Osteoblast (primary cell): ENCODE data around the gene EHD4. TPM values are rescaled to one million over a fixed set of nuclear protein-coding genes. Genes with fewer than 3 reads are reported as not detected.

Source experiments
- DNase-seq: peaks from one replicate; pipeline ENCODE4 v3.0.0; 2011; ENCODE audit warnings: low spot score, mixed read lengths; ENCODE audit not compliant: insufficient read length; ENCODE audit errors: missing footprints
- H2AFZ ChIP-seq: 2 replicates; pipeline ENCODE4 v1.6.0; 2011; ENCODE audit warnings: mild to moderate bottlenecking, low read length
- H3K27ac ChIP-seq: 2 replicates; pipeline ENCODE4 v1.5.1; 2011; ENCODE audit warnings: mild to moderate bottlenecking, low read depth, low read length, moderate library complexity
- H3K27me3 ChIP-seq: 2 replicates; pipeline ENCODE4 v1.6.0; 2012; ENCODE audit warnings: mild to moderate bottlenecking, control low read depth, inconsistent platforms, low read length, moderate library complexity; ENCODE audit not compliant: insufficient read depth
- H3K36me3 ChIP-seq: 2 replicates; pipeline ENCODE4 v1.5.1; 2011; ENCODE audit warnings: mild to moderate bottlenecking, low read length, control low read depth, moderate library complexity; ENCODE audit not compliant: insufficient read depth
- H3K4me1 ChIP-seq: 2 replicates; pipeline ENCODE4 v1.5.1; 2011; ENCODE audit warnings: mild to moderate bottlenecking, low read length, control low read depth, moderate library complexity; ENCODE audit not compliant: insufficient read depth
- H3K4me2 ChIP-seq: 2 replicates; pipeline ENCODE4 v1.6.0; 2011; ENCODE audit warnings: mild to moderate bottlenecking, low read length; ENCODE audit not compliant: insufficient read depth
- H3K4me3 ChIP-seq: fragments of 200-600 bp; sonication (generic); 3 replicates; pipeline ENCODE4 v1.5.1; 2012; ENCODE audit warnings: mild to moderate bottlenecking, low read length, inconsistent platforms; ENCODE audit not compliant: insufficient read depth
- H3K79me2 ChIP-seq: 2 replicates; pipeline ENCODE4 v1.6.0; 2012; ENCODE audit warnings: mild to moderate bottlenecking, low read length, control low read depth, inconsistent platforms; ENCODE audit not compliant: insufficient read depth
- H3K9me3 ChIP-seq: 2 replicates; pipeline ENCODE4 v1.5.1; 2011; ENCODE audit warnings: low read depth, low read length, control low read depth
- H4K20me1 ChIP-seq: 2 replicates; pipeline ENCODE4 v1.6.0; 2012; ENCODE audit warnings: mild to moderate bottlenecking, low read length, control low read depth; ENCODE audit not compliant: insufficient read depth
- total RNA-seq: library from RNA; depleted of rRNA; stranded (reverse); fragments of >200 nt; gene quantifications from 2 replicates; pipeline ENCODE4 v1.2.3, GENCODE V29; 2012
- TF ChIP-seq, protein P1 (sequence below): IDR thresholded peaks from 2 replicates; pipeline ENCODE4 v1.5.1; 2011; ENCODE audit warnings: mild to moderate bottlenecking, low read depth, low read length, moderate library complexity; ENCODE audit errors: extremely low read depth

EHD4 gene
- total RNA-seq, 1 donor, result 15.9 TPM

DNA sequence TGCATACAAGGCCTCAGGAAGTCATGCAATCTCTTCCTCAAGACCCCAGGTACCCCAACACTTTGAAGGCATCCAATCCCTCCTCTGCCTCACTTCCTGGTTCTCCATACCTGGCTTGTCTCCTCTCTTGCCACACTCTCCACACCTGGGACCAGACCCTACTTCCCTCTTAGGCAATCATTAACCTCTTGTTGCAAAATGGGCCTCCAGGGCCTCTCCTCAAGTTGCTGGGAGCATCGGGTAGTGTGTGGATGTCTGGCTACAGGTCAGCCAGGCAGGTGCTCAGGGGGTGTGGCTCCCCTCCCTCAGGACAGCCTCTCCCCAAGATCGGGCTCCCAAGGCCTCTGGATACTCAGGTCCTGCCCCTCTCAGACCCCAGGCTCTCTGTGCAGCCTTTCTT lies 39.9 kb upstream of the EHD4 start:
- no peak overlapping the region for H2AFZ ChIP-seq
- no peak for DNase-seq
- peaks cover 29% of the 10 kb centered on the region for H3K27me3 ChIP-seq
- H3K4me2 ChIP-seq, result no peak overlapping the region
- no peak overlapping the region for H3K27ac ChIP-seq
- H3K9me3 ChIP-seq, result no peaks in the 10 kb centered on the region
- H3K36me3 ChIP-seq, result no peaks in the 10 kb centered on the region
- TF ChIP-seq, protein P1, sequence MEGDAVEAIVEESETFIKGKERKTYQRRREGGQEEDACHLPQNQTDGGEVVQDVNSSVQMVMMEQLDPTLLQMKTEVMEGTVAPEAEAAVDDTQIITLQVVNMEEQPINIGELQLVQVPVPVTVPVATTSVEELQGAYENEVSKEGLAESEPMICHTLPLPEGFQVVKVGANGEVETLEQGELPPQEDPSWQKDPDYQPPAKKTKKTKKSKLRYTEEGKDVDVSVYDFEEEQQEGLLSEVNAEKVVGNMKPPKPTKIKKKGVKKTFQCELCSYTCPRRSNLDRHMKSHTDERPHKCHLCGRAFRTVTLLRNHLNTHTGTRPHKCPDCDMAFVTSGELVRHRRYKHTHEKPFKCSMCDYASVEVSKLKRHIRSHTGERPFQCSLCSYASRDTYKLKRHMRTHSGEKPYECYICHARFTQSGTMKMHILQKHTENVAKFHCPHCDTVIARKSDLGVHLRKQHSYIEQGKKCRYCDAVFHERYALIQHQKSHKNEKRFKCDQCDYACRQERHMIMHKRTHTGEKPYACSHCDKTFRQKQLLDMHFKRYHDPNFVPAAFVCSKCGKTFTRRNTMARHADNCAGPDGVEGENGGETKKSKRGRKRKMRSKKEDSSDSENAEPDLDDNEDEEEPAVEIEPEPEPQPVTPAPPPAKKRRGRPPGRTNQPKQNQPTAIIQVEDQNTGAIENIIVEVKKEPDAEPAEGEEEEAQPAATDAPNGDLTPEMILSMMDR, result no peak
- H3K79me2 ChIP-seq, result no peaks in the 10 kb centered on the region
- no peaks in the 10 kb centered on the region for H4K20me1 ChIP-seq
- H3K4me3 ChIP-seq, result no peak overlapping the region
- H3K4me1 ChIP-seq, result peaks cover 3% of the 10 kb centered on the region

DNA sequence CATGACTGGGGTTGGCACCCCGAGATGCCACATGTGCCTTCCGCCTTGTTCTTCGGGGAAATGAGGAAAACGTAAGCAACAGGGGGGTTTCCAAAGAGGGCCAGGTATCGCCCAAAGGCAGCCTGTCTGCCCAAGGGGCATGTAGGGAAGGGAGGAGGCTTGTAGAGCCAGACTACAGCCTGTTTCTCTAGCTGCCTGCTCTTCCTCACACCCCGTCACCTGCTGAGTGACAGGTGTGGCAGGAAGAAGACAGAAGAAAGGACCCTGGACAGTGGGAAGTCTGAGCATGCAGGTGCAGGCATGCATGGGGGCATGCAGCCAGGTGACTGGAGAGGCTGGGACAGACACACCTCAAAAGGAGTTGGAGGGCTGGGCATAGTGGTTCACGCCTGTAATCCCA lies 38.7 kb upstream of the EHD4 start:
- Histone ChIP-seq H2AFZ (no peak overlapping the region), H3K9me3 (no peaks in the 10 kb centered on the region), H3K79me2 (no peaks in the 10 kb centered on the region), H4K20me1 (no peaks in the 10 kb centered on the region), H3K27me3 (peaks cover 39% of the 10 kb centered on the region), H3K4me3 (no peak overlapping the region), H3K4me1 (peaks cover 3% of the 10 kb centered on the region), H3K4me2 (no peak overlapping the region), H3K36me3 (no peaks in the 10 kb centered on the region), H3K27ac (no peak overlapping the region)
- TF ChIP-seq, protein P1, result no peak
- DNase-seq, result no peak

DNA sequence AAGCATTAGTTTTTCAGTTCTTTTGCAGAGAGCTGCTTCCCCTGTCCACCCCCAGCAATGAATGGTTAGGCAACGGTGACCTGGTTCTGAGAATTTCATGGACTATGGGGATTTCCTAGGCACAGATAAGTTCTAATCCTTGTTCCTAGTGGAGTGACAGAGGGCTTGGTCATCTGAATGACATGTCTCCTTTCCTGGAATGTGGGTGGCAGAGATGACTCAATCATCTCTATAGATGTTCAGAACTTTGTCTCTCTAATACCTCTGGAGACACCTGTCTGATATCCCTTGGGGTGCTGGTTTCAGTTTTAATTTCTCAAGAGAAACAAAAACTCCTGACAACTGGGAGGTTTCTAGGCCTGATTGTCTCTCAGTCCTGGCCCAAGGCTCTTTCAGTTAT lies 38.1 kb upstream of the EHD4 start:
- peaks cover 3% of the 10 kb centered on the region for H3K4me1 ChIP-seq
- H3K9me3 ChIP-seq, result no peaks in the 10 kb centered on the region
- no peak overlapping the region for H3K4me3 ChIP-seq
- no peaks in the 10 kb centered on the region for H4K20me1 ChIP-seq
- no peak overlapping the region for H3K27ac ChIP-seq
- peaks cover 36% of the 10 kb centered on the region for H3K27me3 ChIP-seq
- no peaks in the 10 kb centered on the region for H3K79me2 ChIP-seq
- no peak overlapping the region for H3K4me2 ChIP-seq
- TF ChIP-seq, protein P1, result no peak
- no peak overlapping the region for H2AFZ ChIP-seq
- no peaks in the 10 kb centered on the region for H3K36me3 ChIP-seq
- peak; percentile 41 for DNase-seq

DNA sequence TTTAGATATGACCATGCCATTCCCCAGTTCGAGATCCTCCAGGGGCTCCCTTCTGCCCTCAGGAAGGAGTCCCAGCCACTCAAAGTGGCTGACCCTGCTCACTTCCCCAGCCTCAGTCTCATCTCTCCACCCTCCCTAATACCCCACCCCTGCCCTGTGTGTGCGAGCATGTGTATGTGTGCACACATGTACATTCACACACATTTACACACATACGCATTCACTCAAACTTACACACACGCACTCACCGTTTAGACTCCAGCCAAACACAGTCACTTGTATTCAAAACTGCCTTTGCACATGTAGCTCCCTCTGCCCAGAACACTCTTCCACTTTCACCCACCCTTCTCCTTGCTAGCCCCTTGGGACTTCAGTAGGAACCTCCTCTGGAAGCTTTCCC lies 37.1 kb upstream of the EHD4 start:
- no peaks in the 10 kb centered on the region for H3K9me3 ChIP-seq
- H3K36me3 ChIP-seq, result no peaks in the 10 kb centered on the region
- H3K27ac ChIP-seq, result no peak overlapping the region
- TF ChIP-seq, protein P1, result no peak
- H3K4me1 ChIP-seq, result peaks cover 3% of the 10 kb centered on the region
- H3K79me2 ChIP-seq, result no peaks in the 10 kb centered on the region
- H4K20me1 ChIP-seq, result no peaks in the 10 kb centered on the region
- no peak overlapping the region for H2AFZ ChIP-seq
- no peak for DNase-seq
- H3K27me3 ChIP-seq, result peaks cover 33% of the 10 kb centered on the region
- H3K4me3 ChIP-seq, result no peak overlapping the region
- H3K4me2 ChIP-seq, result no peak overlapping the region
